GM23248 (cell line): Measurements from ENCODE around the gene BTG1. TPM values are rescaled to one million over a fixed set of nuclear protein-coding genes. Genes with fewer than 3 reads are reported as not detected.

ENCODE experiments used
- DNase-seq: peaks from one replicate; pipeline ENCODE4 v3.0.0-alpha.2; 2015
- H2AFZ ChIP-seq: fragments of 200-600 bp; sonication (generic); 2 replicates; pipeline ENCODE4 v1.6.1; 2016; ENCODE audit warnings: antibody characterized with exemption
- H3F3A ChIP-seq: fragments of 200-600 bp; sonication (generic); 2 replicates; pipeline ENCODE4 v1.6.1; 2016; ENCODE audit warnings: mild to moderate bottlenecking, antibody characterized with exemption, mixed run types; ENCODE audit not compliant: insufficient read depth
- H3K27ac ChIP-seq: fragments of 200-600 bp; sonication (generic); 2 replicates; pipeline ENCODE4 v1.5.1; 2016; ENCODE audit warnings: mild to moderate bottlenecking
- H3K27me3 ChIP-seq: fragments of 200-600 bp; sonication (generic); replicated peaks from 2 replicates; pipeline ENCODE4 v1.6.1; 2016; ENCODE audit warnings: mild to moderate bottlenecking; ENCODE audit not compliant: insufficient read depth
- H3K36me3 ChIP-seq: fragments of 200-600 bp; sonication (generic); 2 replicates; pipeline ENCODE4 v1.6.1; 2016; ENCODE audit warnings: low read depth, mild to moderate bottlenecking
- H3K4me1 ChIP-seq: fragments of 200-600 bp; sonication (generic); 2 replicates; pipeline ENCODE4 v1.6.1; 2016; ENCODE audit warnings: mild to moderate bottlenecking; ENCODE audit not compliant: insufficient read depth
- H3K4me2 ChIP-seq: fragments of 200-600 bp; sonication (generic); one replicate; pipeline ENCODE4 v1.6.1; 2016; ENCODE audit warnings: mild to moderate bottlenecking; ENCODE audit not compliant: unreplicated experiment
- H3K4me3 ChIP-seq: fragments of 200-600 bp; sonication (generic); 2 replicates; pipeline ENCODE4 v1.5.1; 2016; ENCODE audit warnings: mild to moderate bottlenecking
- H3K79me2 ChIP-seq: fragments of 200-600 bp; sonication (generic); 2 replicates; pipeline ENCODE4 v1.6.1; 2016; ENCODE audit warnings: mild to moderate bottlenecking; ENCODE audit not compliant: insufficient read depth
- H3K9ac ChIP-seq: fragments of 200-600 bp; sonication (generic); 2 replicates; pipeline ENCODE4 v1.6.1; 2016; ENCODE audit warnings: mild to moderate bottlenecking
- H3K9me2 ChIP-seq: fragments of 200-600 bp; sonication (generic); 2 replicates; pipeline ENCODE4 v1.6.1; 2016; ENCODE audit warnings: mixed run types, mild to moderate bottlenecking, moderate library complexity; ENCODE audit not compliant: insufficient read depth
- H3K9me3 ChIP-seq: fragments of 200-600 bp; sonication (generic); one replicate; pipeline ENCODE4 v1.6.1; 2017; ENCODE audit warnings: low read depth
- H4K20me1 ChIP-seq: fragments of 200-600 bp; sonication (generic); 2 replicates; pipeline ENCODE4 v1.6.0; 2016; ENCODE audit not compliant: insufficient read depth
- EZH2 ChIP-seq: fragments of 200-600 bp; sonication (generic); IDR thresholded peaks from 2 replicates; pipeline ENCODE4 v1.6.1; 2018; ENCODE audit warnings: antibody characterized with exemption, mild to moderate bottlenecking; ENCODE audit not compliant: insufficient read depth, poor library complexity, severe bottlenecking
- EZH2phosphoT487 ChIP-seq: fragments of 200-600 bp; sonication (generic); IDR thresholded peaks from 2 replicates; pipeline ENCODE4 v1.6.1; 2018; ENCODE audit warnings: antibody characterized with exemption, moderate library complexity, mild to moderate bottlenecking, low read depth; ENCODE audit not compliant: insufficient read depth
- WGBS, 2 experiments: methylation state at CpG; one replicate each; pipeline ENCODE4 v1.1.6; 2015 to 2017; ENCODE audit warnings: low lambda C conversion rate in 2 of 2, low coverage in 1 of 2; ENCODE audit errors: missing lambda C conversion rate in 2 of 2; 5-methylcytosine and 5-hydroxymethylcytosine counted together
- in situ Hi-C: fragments of 300-500 bp; cut with MboI; formaldehyde crosslinking; loops from 2 replicates; pipeline ENCODE4 v1.15.0; 2020
- polyA plus RNA-seq: library from polyadenylated mRNA; unstranded; fragments of >200 nt; fragmentation: Nextera tagmentation; extraction: Ambion mirVana; gene quantifications from 2 replicates; pipeline ENCODE4 v1.2.1, GENCODE V29; 2016
- total RNA-seq: library from RNA; depleted of rRNA; stranded (reverse); fragments of >200 nt; shearing (Covaris generic); gene quantifications from 2 replicates; pipeline ENCODE4 v1.2.3, GENCODE V29; 2014

Gene BTG1
- total and polyA plus RNA-seq, 2 experiments from 2014 or later, result 14.4 to 62.2 TPM

GRCh38 chr12:92142251-92142926, 3.3 kb downstream of the BTG1 start:
- H3K27ac ChIP-seq, result peak overlapping the region; percentile 90
- 35 to 41% methylated on average over 5 of the region's 5 CpGs for WGBS, 2 experiments
- H3K79me2 ChIP-seq, result peaks cover 82% of the 10 kb centered on the region
- no peaks in the 10 kb centered on the region for H3K9me2 ChIP-seq
- in situ Hi-C loops, result loop anchor here (10.0 to 25.0 kb wide), 3 partner anchors 422 to 758 kb away; no protein-coding TSS in a partner anchor
- peaks cover 71% of the 10 kb centered on the region for H3F3A ChIP-seq
- peaks cover 4% of the 10 kb centered on the region; the same call in 1 of the 2 replicates for H4K20me1 ChIP-seq
- peak overlapping the region; percentile 95 for H3K4me3 ChIP-seq
- peaks cover 66% of the 10 kb centered on the region for H3K4me1 ChIP-seq
- no peaks in the 10 kb centered on the region for H3K9me3 ChIP-seq
- TF ChIP-seq EZH2 (no peak), EZH2phosphoT487 (no peak)
- peaks cover 30% of the 10 kb centered on the region for H3K36me3 ChIP-seq
- H3K9ac ChIP-seq, result peak overlapping the region; percentile 95
- peak overlapping the region; percentile 98 for H3K4me2 ChIP-seq
- H3K27me3 ChIP-seq, result no peaks in the 10 kb centered on the region
- DNase-seq, result no peak
- no peak overlapping the region for H2AFZ ChIP-seq

GRCh38 chr12:92141591-92142121, 4.0 kb downstream of the BTG1 start:
- Histone ChIP-seq H3K36me3 (peaks cover 30% of the 10 kb centered on the region), H3K9ac (peak overlapping the region; percentile 95), H4K20me1 (peaks cover 4% of the 10 kb centered on the region; the same call in 1 of the 2 replicates), H3K27me3 (no peaks in the 10 kb centered on the region), H3F3A (peaks cover 78% of the 10 kb centered on the region), H3K79me2 (peaks cover 87% of the 10 kb centered on the region), H3K27ac (0 out of 2 replicates have a peak overlapping the region, but pooled peaks have one; percentile 90), H2AFZ (no peak overlapping the region), H3K9me2 (no peaks in the 10 kb centered on the region), H3K4me3 (peak overlapping the region; percentile 95), H3K4me2 (peak overlapping the region; percentile 98), H3K4me1 (peaks cover 66% of the 10 kb centered on the region), H3K9me3 (no peaks in the 10 kb centered on the region)
- TF ChIP-seq EZH2 (no peak), EZH2phosphoT487 (no peak)
- 47 to 49% methylated on average over 3 of the region's 3 CpGs for WGBS, 2 experiments
- no peak for DNase-seq
- in situ Hi-C loops, result loop anchor here (10.0 to 25.0 kb wide), 3 partner anchors 423 to 757 kb away; no protein-coding TSS in a partner anchor

- H3K27ac ChIP-seq, result peak overlapping the region; percentile 90; the same call in 1 of the 2 replicates
- H3K4me3 ChIP-seq, result peak overlapping the region; percentile 95
- in situ Hi-C loops, result loop anchor here (10.0 to 25.0 kb wide), 3 partner anchors 424 to 756 kb away; no protein-coding TSS in a partner anchor
- H3K9me2 ChIP-seq, result no peaks in the 10 kb centered on the region
- no peak overlapping the region for H2AFZ ChIP-seq
- H3K4me1 ChIP-seq, result peaks cover 70% of the 10 kb centered on the region
- H3K36me3 ChIP-seq, result peaks cover 30% of the 10 kb centered on the region
- H3K4me2 ChIP-seq, result peak overlapping the region; percentile 98
- peaks cover 94% of the 10 kb centered on the region for H3K79me2 ChIP-seq
- H3K27me3 ChIP-seq, result no peaks in the 10 kb centered on the region
- WGBS, 2 experiments, result 64 to 66% methylated on average over 4 of the region's 4 CpGs
- DNase-seq, result no peak
- no peaks in the 10 kb centered on the region for H3K9me3 ChIP-seq
- H3K9ac ChIP-seq, result peak overlapping the region; percentile 95
- peaks cover 4% of the 10 kb centered on the region; the same call in 1 of the 2 replicates for H4K20me1 ChIP-seq
- H3F3A ChIP-seq, result peaks cover 85% of the 10 kb centered on the region
- no peak for TF ChIP-seq EZH2
- no peak for TF ChIP-seq EZH2phosphoT487
These were observed 4.6 kb downstream of the BTG1 start for GRCh38 chr12:92140896-92141536.

- Histone ChIP-seq H3K4me3 (peak overlapping the region; percentile 95), H2AFZ (no peak overlapping the region), H3F3A (peaks cover 93% of the 10 kb centered on the region), H3K36me3 (peaks cover 30% of the 10 kb centered on the region), H3K4me2 (peak overlapping the region; percentile 98), H3K9ac (peak overlapping the region; percentile 95), H3K27ac (peak overlapping the region; percentile 93), H4K20me1 (peaks cover 4% of the 10 kb centered on the region; the same call in 1 of the 2 replicates), H3K4me1 (peaks cover 78% of the 10 kb centered on the region), H3K79me2 (peaks cover 98% of the 10 kb centered on the region), H3K9me2 (no peaks in the 10 kb centered on the region), H3K27me3 (no peaks in the 10 kb centered on the region), H3K9me3 (no peaks in the 10 kb centered on the region)
- TF ChIP-seq EZH2phosphoT487 (no peak), EZH2 (no peak)
- in situ Hi-C loops, result loop anchor here (10.0 to 25.0 kb wide), 3 partner anchors 425 to 755 kb away; no protein-coding TSS in a partner anchor
- DNase-seq, result no peak
- WGBS, 2 experiments, result 70 to 79% methylated on average over 2 of the region's 2 CpGs
These were observed 5.5 kb downstream of the BTG1 start for GRCh38 chr12:92140156-92140555.
